HL-60 (cell line): ENCODE results near the gene SEC63.

Source experiments
- CTCF ChIP-seq: IDR thresholded peaks from one replicate; pipeline ENCODE4 v1.5.1; 2011; ENCODE audit warnings: low read length, control low read depth, inconsistent platforms; ENCODE audit not compliant: insufficient read depth
- SPI1 ChIP-seq: IDR thresholded peaks from 2 replicates; pipeline ENCODE4 v1.6.1; 2012; ENCODE audit warnings: low read depth, mild to moderate bottlenecking, borderline replicate concordance
- TF ChIP-seq, protein P1 (sequence below): IDR thresholded peaks from 2 replicates; pipeline ENCODE4 v1.6.1; 2012; ENCODE audit warnings: low read depth; ENCODE audit not compliant: insufficient replicate concordance

- TF ChIP-seq CTCF, result no peak
- TF ChIP-seq, protein P1, sequence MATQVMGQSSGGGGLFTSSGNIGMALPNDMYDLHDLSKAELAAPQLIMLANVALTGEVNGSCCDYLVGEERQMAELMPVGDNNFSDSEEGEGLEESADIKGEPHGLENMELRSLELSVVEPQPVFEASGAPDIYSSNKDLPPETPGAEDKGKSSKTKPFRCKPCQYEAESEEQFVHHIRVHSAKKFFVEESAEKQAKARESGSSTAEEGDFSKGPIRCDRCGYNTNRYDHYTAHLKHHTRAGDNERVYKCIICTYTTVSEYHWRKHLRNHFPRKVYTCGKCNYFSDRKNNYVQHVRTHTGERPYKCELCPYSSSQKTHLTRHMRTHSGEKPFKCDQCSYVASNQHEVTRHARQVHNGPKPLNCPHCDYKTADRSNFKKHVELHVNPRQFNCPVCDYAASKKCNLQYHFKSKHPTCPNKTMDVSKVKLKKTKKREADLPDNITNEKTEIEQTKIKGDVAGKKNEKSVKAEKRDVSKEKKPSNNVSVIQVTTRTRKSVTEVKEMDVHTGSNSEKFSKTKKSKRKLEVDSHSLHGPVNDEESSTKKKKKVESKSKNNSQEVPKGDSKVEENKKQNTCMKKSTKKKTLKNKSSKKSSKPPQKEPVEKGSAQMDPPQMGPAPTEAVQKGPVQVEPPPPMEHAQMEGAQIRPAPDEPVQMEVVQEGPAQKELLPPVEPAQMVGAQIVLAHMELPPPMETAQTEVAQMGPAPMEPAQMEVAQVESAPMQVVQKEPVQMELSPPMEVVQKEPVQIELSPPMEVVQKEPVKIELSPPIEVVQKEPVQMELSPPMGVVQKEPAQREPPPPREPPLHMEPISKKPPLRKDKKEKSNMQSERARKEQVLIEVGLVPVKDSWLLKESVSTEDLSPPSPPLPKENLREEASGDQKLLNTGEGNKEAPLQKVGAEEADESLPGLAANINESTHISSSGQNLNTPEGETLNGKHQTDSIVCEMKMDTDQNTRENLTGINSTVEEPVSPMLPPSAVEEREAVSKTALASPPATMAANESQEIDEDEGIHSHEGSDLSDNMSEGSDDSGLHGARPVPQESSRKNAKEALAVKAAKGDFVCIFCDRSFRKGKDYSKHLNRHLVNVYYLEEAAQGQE, result no peak
- TF ChIP-seq SPI1, result no peak
These were observed 90.7 kb downstream of the SEC63 start for GRCh38 chr6:107867302-107867615.
